B cell (primary cell): ENCODE data around the gene ARL14. TPM values are rescaled to one million over a fixed set of nuclear protein-coding genes. Genes with fewer than 3 reads are reported as not detected.

Source experiments
- ATAC-seq: fragments of 200-7000 bp; cut with Tn5 transposase; one replicate; pipeline ENCODE4 v1.10.0; 2021; ENCODE audit warnings: low read depth, mild to moderate bottlenecking, moderate number of reproducible peaks, moderate library complexity
- CTCF ChIA-PET: fragments of 350-600 bp; sonication (Branson Sonifier 250); formaldehyde crosslinking; loops from one replicate; lab custom pipeline; 2021; ENCODE audit warnings: antibody characterized with exemption, inconsistent platforms; lab: Charles Lee
- POLR2A ChIA-PET: fragments of 350-600 bp; sonication (Branson Sonifier 250); formaldehyde crosslinking; loops from one replicate; lab custom pipeline; 2021; ENCODE audit warnings: antibody characterized with exemption; lab: Charles Lee
- DNase-seq: peaks from one replicate; pipeline ENCODE4 v3.0.0; 2013
- H2AFZ ChIP-seq: 2 replicates; pipeline ENCODE4 v1.6.1; 2012; ENCODE audit warnings: mild to moderate bottlenecking, low read depth, low read length; ENCODE audit not compliant: insufficient read depth, poor library complexity, severe bottlenecking
- H3K27ac ChIP-seq, 2 donors: 1 replicate in 1 of 2; 2 replicates in 1 of 2; pipeline ENCODE4 v1.5.1; 2012 to 2013; ENCODE audit warnings: low read length in 2 of 2, mild to moderate bottlenecking in 2 of 2, moderate library complexity in 1 of 2
- H3K27me3 ChIP-seq, 4 experiments: fragments of 200-600 bp in 1 of 4; sonication (generic) in 1 of 4; replicated peaks in 1 of 4; 1 replicate in 2 of 4; 2 replicates in 2 of 4; pipeline versions ENCODE4 v1.6.1 to v1.7.0; 2013 to 2016; ENCODE audit warnings: low read length in 3 of 4, mild to moderate bottlenecking in 2 of 4, mixed read lengths in 1 of 4, moderate library complexity in 1 of 4; ENCODE audit not compliant: insufficient read depth in 4 of 4, control insufficient read depth in 3 of 4; ENCODE audit errors: control extremely low read depth in 1 of 4
- H3K36me3 ChIP-seq, 2 experiments: replicated peaks in 1 of 2; 1 replicate in 1 of 2; 2 replicates in 1 of 2; pipeline versions ENCODE4 v1.6.1 to v1.7.1; 2013; ENCODE audit warnings: low read length in 1 of 2; ENCODE audit not compliant: insufficient read depth in 2 of 2, control insufficient read depth in 1 of 2; ENCODE audit errors: control extremely low read depth in 1 of 2, extremely low read depth in 1 of 2
- H3K4me1 ChIP-seq, 2 donors: fragments of 200-600 bp in 1 of 2; sonication (generic) in 1 of 2; 1 replicate in 1 of 2; 2 replicates in 1 of 2; pipeline versions ENCODE4 v1.5.1 to v1.6.1; 2013 to 2017; ENCODE audit warnings: low read length in 2 of 2; ENCODE audit not compliant: control insufficient read depth in 2 of 2, insufficient read depth in 2 of 2
- H3K4me2 ChIP-seq: replicated peaks from 2 replicates; pipeline ENCODE3; 2012; ENCODE audit warnings: mild to moderate bottlenecking, low read depth, low read length; ENCODE audit not compliant: poor library complexity, severe bottlenecking
- H3K4me3 ChIP-seq, 5 experiments: fragments of 200-600 bp in 1 of 5; sonication (generic) in 1 of 5; 1 replicate in 3 of 5; 2 replicates in 2 of 5; pipeline versions ENCODE4 v1.5.1 to v1.7.0; 2011 to 2016; ENCODE audit warnings: low read length in 4 of 5, mild to moderate bottlenecking in 4 of 5, low read depth in 2 of 5, control low read depth in 1 of 5, moderate library complexity in 1 of 5; ENCODE audit not compliant: insufficient read depth in 1 of 5; ENCODE audit errors: control extremely low read depth in 1 of 5, extremely low read depth in 1 of 5
- H3K79me2 ChIP-seq: fragments of 200-600 bp; sonication (generic); one replicate; pipeline ENCODE4 v1.6.0; 2016; ENCODE audit warnings: low read length; ENCODE audit not compliant: control insufficient read depth, insufficient read depth
- H3K9ac ChIP-seq: fragments of 200-600 bp; sonication (generic); 2 replicates; pipeline ENCODE4 v1.6.1; 2017; ENCODE audit warnings: mild to moderate bottlenecking, low read length, moderate library complexity
- H3K9me3 ChIP-seq, 3 donors: one replicate each; pipeline versions ENCODE4 v1.6.1 to v1.7.1; 2013; ENCODE audit warnings: low read length in 2 of 3; ENCODE audit not compliant: control insufficient read depth in 2 of 3, insufficient read depth in 1 of 3; ENCODE audit errors: control extremely low read depth in 1 of 3
- H4K20me1 ChIP-seq: 2 replicates; pipeline ENCODE4 v1.6.0; 2012; ENCODE audit warnings: mild to moderate bottlenecking, low read length; ENCODE audit not compliant: insufficient read depth, control insufficient read depth, poor library complexity, severe bottlenecking
- H3K27ac Mint-ChIP-seq: one replicate; pipeline ENCODE4 v1.8.0; 2021; ENCODE audit warnings: mixed read lengths
- H3K27me3 Mint-ChIP-seq: one replicate; pipeline ENCODE4 v1.8.0; 2021; ENCODE audit warnings: mixed read lengths
- H3K4me1 Mint-ChIP-seq: one replicate; pipeline ENCODE4 v1.8.0; 2021; ENCODE audit warnings: mixed read lengths
- H3K4me3 Mint-ChIP-seq: one replicate; pipeline ENCODE4 v1.8.0; 2021; ENCODE audit warnings: mixed read lengths
- H3K9me3 Mint-ChIP-seq: one replicate; pipeline ENCODE4 v1.8.0; 2022; ENCODE audit warnings: mixed read lengths; ENCODE audit not compliant: insufficient read depth
- EZH2 ChIP-seq: IDR thresholded peaks from 2 replicates; pipeline ENCODE4 v1.6.1; 2012; ENCODE audit warnings: borderline replicate concordance, low read depth, mild to moderate bottlenecking, moderate library complexity, low read length; ENCODE audit not compliant: insufficient read depth, poor library complexity, severe bottlenecking
- WGBS: methylation state at CpG from one replicate; pipeline ENCODE4 v1.1.5; 2013; ENCODE audit warnings: missing lambda C conversion rate; ENCODE audit not compliant: insufficient coverage; 5-methylcytosine and 5-hydroxymethylcytosine counted together
- intact Hi-C: fragments of 100-400 bp; cut with micrococcal nuclease; formaldehyde crosslinking; loops from one replicate; pipeline ENCODE4 v1.10.0; 2022
- polyA plus RNA-seq: library from polyadenylated mRNA; depleted of rRNA; stranded (reverse); fragments of >200 nt; gene quantifications from 2 replicates; pipeline ENCODE4 v1.2.3, GENCODE V29; 2012
- total RNA-seq, 2 donors: library from RNA; stranded (reverse); fragments of 120-200 nt in 1 of 2; gene quantifications; 1 replicate in 1 of 2; 2 replicates in 1 of 2; pipeline versions ENCODE4 v1.2.3 to v1.2.4, GENCODE V29; 2013 to 2022
- TF ChIP-seq, protein P1 (sequence below): fragments of 200-600 bp; IDR thresholded peaks from one replicate; pipeline ENCODE4 v1.8.0; 2022; ENCODE audit warnings: antibody characterized with exemption, mild to moderate bottlenecking

Gene ARL14
- total and polyA plus RNA-seq, 2 donors (not counting 1 experiment from before 2014, with no cell fraction given) = 0.43 to 0.89 TPM

DNA sequence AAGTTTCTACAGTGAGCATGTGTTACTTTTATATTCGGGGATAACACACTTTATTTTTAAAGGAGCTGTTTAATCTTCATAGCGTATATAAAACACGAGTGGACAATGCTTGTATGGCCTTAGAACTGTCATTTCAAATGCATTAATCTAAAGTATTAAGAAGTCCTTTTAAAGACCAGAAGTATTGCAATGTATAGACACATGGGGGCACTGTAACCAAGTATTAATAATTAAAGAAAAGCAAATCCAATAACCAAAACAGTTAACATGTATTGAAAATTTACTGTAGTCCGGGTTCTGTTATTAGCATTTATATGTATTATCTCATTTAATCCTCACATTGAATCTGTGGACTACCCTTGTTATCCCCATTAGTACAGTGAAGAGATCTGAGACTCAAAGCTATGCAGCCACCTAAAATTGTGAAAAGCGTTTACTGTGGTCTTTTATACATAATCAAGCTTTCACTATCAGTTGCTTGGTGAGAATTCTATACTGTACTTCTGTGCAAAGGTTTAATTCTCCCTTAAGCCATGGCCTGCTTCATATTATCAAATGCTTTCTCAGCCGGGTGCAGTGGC, 10.1 kb downstream of the ARL14 start:
- H3K9ac ChIP-seq = no peak overlapping the region
- 100% methylated on average over 1 of the region's 6 CpGs for WGBS

DNA sequence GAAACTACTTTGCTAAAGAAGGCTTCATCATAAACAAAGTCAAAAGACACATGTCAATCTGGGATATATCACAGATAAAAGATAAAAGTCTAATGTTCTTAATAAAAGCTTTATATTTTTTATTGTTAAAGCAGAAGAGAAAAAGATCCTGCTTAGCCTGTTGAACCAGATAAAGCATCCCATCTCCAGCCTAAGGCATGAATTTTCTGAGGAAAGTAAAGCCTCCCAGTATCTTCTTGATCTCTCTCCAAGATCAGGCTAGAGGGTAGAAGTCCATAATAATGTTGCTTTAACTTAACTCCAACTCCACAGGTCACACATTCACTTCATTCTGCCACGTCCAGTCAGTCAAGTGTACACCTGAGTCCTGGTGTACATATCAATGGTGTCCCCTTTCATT, 14.2 kb downstream of the ARL14 start:
- H3K27me3 Mint-ChIP-seq = no peaks in the 10 kb centered on the region
- ATAC-seq (no peak), DNase-seq (no peak)
- H2AFZ ChIP-seq = no peak overlapping the region
- no peaks in the 10 kb centered on the region for H3K36me3 ChIP-seq
- WGBS = no CpG with 5 or more reads among the region's 1 CpG
- no peaks in the 10 kb centered on the region for H3K27me3 ChIP-seq
- H3K4me3 Mint-ChIP-seq = no peak overlapping the region
- H4K20me1 ChIP-seq = no peaks in the 10 kb centered on the region
- no peak overlapping the region for H3K27ac ChIP-seq
- no peaks in the 10 kb centered on the region for H3K9me3 Mint-ChIP-seq
- TF ChIP-seq, protein P1, sequence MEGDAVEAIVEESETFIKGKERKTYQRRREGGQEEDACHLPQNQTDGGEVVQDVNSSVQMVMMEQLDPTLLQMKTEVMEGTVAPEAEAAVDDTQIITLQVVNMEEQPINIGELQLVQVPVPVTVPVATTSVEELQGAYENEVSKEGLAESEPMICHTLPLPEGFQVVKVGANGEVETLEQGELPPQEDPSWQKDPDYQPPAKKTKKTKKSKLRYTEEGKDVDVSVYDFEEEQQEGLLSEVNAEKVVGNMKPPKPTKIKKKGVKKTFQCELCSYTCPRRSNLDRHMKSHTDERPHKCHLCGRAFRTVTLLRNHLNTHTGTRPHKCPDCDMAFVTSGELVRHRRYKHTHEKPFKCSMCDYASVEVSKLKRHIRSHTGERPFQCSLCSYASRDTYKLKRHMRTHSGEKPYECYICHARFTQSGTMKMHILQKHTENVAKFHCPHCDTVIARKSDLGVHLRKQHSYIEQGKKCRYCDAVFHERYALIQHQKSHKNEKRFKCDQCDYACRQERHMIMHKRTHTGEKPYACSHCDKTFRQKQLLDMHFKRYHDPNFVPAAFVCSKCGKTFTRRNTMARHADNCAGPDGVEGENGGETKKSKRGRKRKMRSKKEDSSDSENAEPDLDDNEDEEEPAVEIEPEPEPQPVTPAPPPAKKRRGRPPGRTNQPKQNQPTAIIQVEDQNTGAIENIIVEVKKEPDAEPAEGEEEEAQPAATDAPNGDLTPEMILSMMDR = no peak
- no peak for TF ChIP-seq EZH2
- H3K9ac ChIP-seq = no peak overlapping the region
- intact Hi-C loops = no loop called here
- no peaks in the 10 kb centered on the region for H3K9me3 ChIP-seq
- no peaks in the 10 kb centered on the region for H3K79me2 ChIP-seq
- H3K4me3 ChIP-seq = no peak overlapping the region
- H3K4me1 ChIP-seq = no peaks in the 10 kb centered on the region
- H3K27ac Mint-ChIP-seq = no peak overlapping the region
- ChIA-PET CTCF (interaction anchor here (2.0 kb wide), 1 partner anchor 17 kb away, joined by 4 read pairs; no protein-coding TSS in a partner anchor), POLR2A (no interaction called here)
- no peaks in the 10 kb centered on the region for H3K4me1 Mint-ChIP-seq
- H3K4me2 ChIP-seq = no peak overlapping the region

More for the DNA sequence above, 10.1 kb downstream of the ARL14 start:
- H3K4me1 Mint-ChIP-seq = no peaks in the 10 kb centered on the region
- no peaks in the 10 kb centered on the region for H3K4me1 ChIP-seq
- no peaks in the 10 kb centered on the region for H3K36me3 ChIP-seq
- no peaks in the 10 kb centered on the region for H3K79me2 ChIP-seq
- intact Hi-C loops = loop anchor here (1.0 kb wide), 1 partner anchor 255 kb away; no protein-coding TSS in a partner anchor
- H3K27ac ChIP-seq = no peak overlapping the region
- H3K27me3 Mint-ChIP-seq = peaks cover 4% of the 10 kb centered on the region
- DNase-seq (peak; percentile 25), ATAC-seq (peak; percentile 28)
- H3K4me3 Mint-ChIP-seq = no peak overlapping the region
- ChIA-PET POLR2A (no interaction called here), CTCF (interaction anchor here (0.9 to 3.0 kb wide), 8 partner anchors 15 to 737 kb away, joined by 3 to 16 read pairs (median 4); no protein-coding TSS in a partner anchor)
- no peaks in the 10 kb centered on the region for H4K20me1 ChIP-seq
- no peak overlapping the region for H2AFZ ChIP-seq
- no peak overlapping the region for H3K27ac Mint-ChIP-seq
- H3K4me3 ChIP-seq = no peak overlapping the region
- no peaks in the 10 kb centered on the region for H3K9me3 ChIP-seq
- no peaks in the 10 kb centered on the region for H3K27me3 ChIP-seq
- H3K9me3 Mint-ChIP-seq = no peaks in the 10 kb centered on the region
- H3K4me2 ChIP-seq = no peak overlapping the region
- TF ChIP-seq, protein P1 = peak; percentile 54
- no peak for TF ChIP-seq EZH2
